A673 (cell line): ENCODE results near the gene VPS35. TPM values are rescaled to one million over a fixed set of nuclear protein-coding genes. Genes with fewer than 3 reads are reported as not detected.

Experiments used
- BruUV-seq: library from RNA; stranded (reverse); fragments of 400-500 nt; replicated peaks from 2 replicates; lab custom pipeline; 2021; lab: Mats Ljungman, UMichigan
- CTCF ChIA-PET: fragments of 300-600 bp; sonication (Branson Sonifier 250); formaldehyde crosslinking; loops from one replicate; lab custom pipeline; 2022; ENCODE audit warnings: antibody characterized with exemption; lab: Charles Lee
- POLR2A ChIA-PET: fragments of 300-600 bp; sonication (Branson Sonifier 250); formaldehyde crosslinking; loops from one replicate; lab custom pipeline; 2022; ENCODE audit warnings: antibody characterized with exemption; ENCODE audit not compliant: low non-redundant PET; lab: Charles Lee
- DNase-seq: peaks from one replicate; pipeline ENCODE4 v3.0.0-alpha.2; 2015; ENCODE audit warnings: low spot score
- H3K27ac ChIP-seq: fragments of 200-600 bp; sonication (generic); 2 replicates; pipeline ENCODE4 v1.5.1; 2016; ENCODE audit warnings: mixed run types, low read depth, mild to moderate bottlenecking, mixed read lengths, antibody characterized with exemption, low read length; ENCODE audit not compliant: poor library complexity, severe bottlenecking
- H3K27me3 ChIP-seq: fragments of 200-600 bp; sonication (generic); replicated peaks from 2 replicates; pipeline ENCODE4 v1.6.1; 2017; ENCODE audit warnings: mixed run types, low read depth, mild to moderate bottlenecking, mixed read lengths, antibody characterized with exemption, low read length; ENCODE audit not compliant: insufficient read depth, poor library complexity
- H3K36me3 ChIP-seq: fragments of 200-600 bp; sonication (generic); 2 replicates; pipeline ENCODE4 v1.6.1; 2016; ENCODE audit warnings: mixed run types, mild to moderate bottlenecking, mixed read lengths, antibody characterized with exemption, low read length; ENCODE audit not compliant: insufficient read depth, poor library complexity, severe bottlenecking
- H3K4me1 ChIP-seq: fragments of 200-600 bp; sonication (generic); 2 replicates; pipeline ENCODE4 v1.6.1; 2017; ENCODE audit warnings: mixed run types, mild to moderate bottlenecking, mixed read lengths, antibody characterized with exemption, low read length; ENCODE audit not compliant: insufficient read depth, poor library complexity, severe bottlenecking
- H3K4me3 ChIP-seq: fragments of 200-600 bp; sonication (generic); 2 replicates; pipeline ENCODE4 v1.5.1; 2016; ENCODE audit warnings: low read depth, mixed run types, mild to moderate bottlenecking, mixed read lengths, low read length; ENCODE audit not compliant: poor library complexity, severe bottlenecking
- H3K9me3 ChIP-seq: fragments of 200-600 bp; sonication (generic); 2 replicates; pipeline ENCODE4 v1.6.1; 2016; ENCODE audit warnings: mixed run types, low read depth, mild to moderate bottlenecking, mixed read lengths, antibody characterized with exemption, low read length; ENCODE audit not compliant: poor library complexity, severe bottlenecking
- EZH2 ChIP-seq: fragments of 200-600 bp; sonication (generic); IDR thresholded peaks from 2 replicates; pipeline ENCODE4 v1.6.1; 2017; ENCODE audit warnings: borderline replicate concordance, low read depth, mild to moderate bottlenecking, mixed read lengths, antibody characterized with exemption, low read length; ENCODE audit not compliant: poor library complexity, severe bottlenecking
- intact Hi-C: fragments of 100-400 bp; cut with micrococcal nuclease; formaldehyde crosslinking; loops from one replicate; pipeline ENCODE4 v1.10.0; 2022; ENCODE audit not compliant: unreplicated experiment
- total RNA-seq: library from RNA; stranded (reverse); gene quantifications from 2 replicates; pipeline ENCODE4 v1.2.3, GENCODE V29; 2021
- TF ChIP-seq, protein P1 (sequence below): fragments of 300-800, 200-600 bp; sonication (generic); conservative IDR thresholded peaks from 2 replicates; pipeline ENCODE4 v1.5.1; 2017; ENCODE audit warnings: low read depth, mild to moderate bottlenecking, antibody characterized with exemption, low read length, moderate library complexity, mixed read lengths

VPS35 gene
- total RNA-seq, 1 experiment from 2014 or later: 99.0 TPM

DNA sequence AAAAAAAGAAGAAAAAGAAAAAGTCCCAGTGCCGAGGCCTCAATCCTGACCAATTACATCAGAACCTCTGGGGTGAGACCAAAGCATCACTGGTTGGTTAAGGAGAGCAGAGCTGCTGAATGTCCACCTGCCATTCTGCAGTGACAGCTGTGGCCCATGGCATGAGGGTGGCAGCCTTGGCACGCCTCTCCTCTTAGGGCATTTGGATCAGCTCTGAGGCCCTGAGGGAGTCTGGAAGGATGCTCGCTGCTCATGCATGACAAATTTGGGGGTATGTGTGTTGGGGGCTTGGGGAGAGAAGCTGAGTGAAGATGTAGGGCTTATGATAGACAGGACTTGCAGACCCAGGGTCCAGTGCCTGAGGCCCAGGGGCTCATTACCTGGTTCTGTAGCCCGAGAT, 32.9 kb upstream of the VPS35 start:
- CTCF ChIA-PET: no interaction called here
- Histone ChIP-seq H3K4me1 (no peaks in the 10 kb centered on the region), H3K9me3 (peaks cover 4% of the 10 kb centered on the region), H3K4me3 (no peak overlapping the region), H3K27me3 (no peaks in the 10 kb centered on the region), H3K36me3 (no peaks in the 10 kb centered on the region), H3K27ac (no peak overlapping the region)
- intact Hi-C loops: no loop called here
- TF ChIP-seq, protein P1, sequence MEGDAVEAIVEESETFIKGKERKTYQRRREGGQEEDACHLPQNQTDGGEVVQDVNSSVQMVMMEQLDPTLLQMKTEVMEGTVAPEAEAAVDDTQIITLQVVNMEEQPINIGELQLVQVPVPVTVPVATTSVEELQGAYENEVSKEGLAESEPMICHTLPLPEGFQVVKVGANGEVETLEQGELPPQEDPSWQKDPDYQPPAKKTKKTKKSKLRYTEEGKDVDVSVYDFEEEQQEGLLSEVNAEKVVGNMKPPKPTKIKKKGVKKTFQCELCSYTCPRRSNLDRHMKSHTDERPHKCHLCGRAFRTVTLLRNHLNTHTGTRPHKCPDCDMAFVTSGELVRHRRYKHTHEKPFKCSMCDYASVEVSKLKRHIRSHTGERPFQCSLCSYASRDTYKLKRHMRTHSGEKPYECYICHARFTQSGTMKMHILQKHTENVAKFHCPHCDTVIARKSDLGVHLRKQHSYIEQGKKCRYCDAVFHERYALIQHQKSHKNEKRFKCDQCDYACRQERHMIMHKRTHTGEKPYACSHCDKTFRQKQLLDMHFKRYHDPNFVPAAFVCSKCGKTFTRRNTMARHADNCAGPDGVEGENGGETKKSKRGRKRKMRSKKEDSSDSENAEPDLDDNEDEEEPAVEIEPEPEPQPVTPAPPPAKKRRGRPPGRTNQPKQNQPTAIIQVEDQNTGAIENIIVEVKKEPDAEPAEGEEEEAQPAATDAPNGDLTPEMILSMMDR: no peak
- no peak for TF ChIP-seq EZH2
- BruUV-seq: no TSS peak
- no peak for DNase-seq
- POLR2A ChIA-PET: interaction anchor here (0.5 kb wide), 1 partner anchor 114 kb away, joined by 3 read pairs; no protein-coding TSS in a partner anchor

DNA sequence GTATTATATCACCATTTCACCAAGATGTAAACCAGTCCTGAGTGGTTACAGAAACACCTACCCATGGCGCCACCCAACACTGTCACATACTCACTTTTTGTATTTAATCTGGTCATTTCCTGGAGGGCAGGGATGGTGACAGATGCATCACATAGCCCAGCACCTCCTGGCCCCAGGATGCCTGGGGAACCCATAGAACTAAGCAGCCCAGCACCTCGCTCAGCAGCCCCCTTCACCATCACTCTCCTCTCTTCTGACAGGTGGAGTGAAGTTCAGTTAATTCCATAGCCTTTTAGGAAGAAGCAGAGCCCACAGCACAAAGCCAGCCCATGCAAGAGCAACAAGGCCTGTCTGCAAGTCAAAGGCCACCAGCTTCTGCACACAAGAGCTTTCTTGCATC, 31.6 kb upstream of the VPS35 start:
- no peaks in the 10 kb centered on the region for H3K27me3 ChIP-seq
- no peak for DNase-seq
- no peaks in the 10 kb centered on the region for H3K4me1 ChIP-seq
- POLR2A ChIA-PET: no interaction called here
- intact Hi-C loops: no loop called here
- H3K27ac ChIP-seq: no peak overlapping the region
- no peak overlapping the region for H3K4me3 ChIP-seq
- TF ChIP-seq EZH2: no peak
- TF ChIP-seq, protein P1: no peak
- CTCF ChIA-PET: no interaction called here
- H3K36me3 ChIP-seq: no peaks in the 10 kb centered on the region
- peaks cover 4% of the 10 kb centered on the region for H3K9me3 ChIP-seq
- BruUV-seq: no TSS peak

DNA sequence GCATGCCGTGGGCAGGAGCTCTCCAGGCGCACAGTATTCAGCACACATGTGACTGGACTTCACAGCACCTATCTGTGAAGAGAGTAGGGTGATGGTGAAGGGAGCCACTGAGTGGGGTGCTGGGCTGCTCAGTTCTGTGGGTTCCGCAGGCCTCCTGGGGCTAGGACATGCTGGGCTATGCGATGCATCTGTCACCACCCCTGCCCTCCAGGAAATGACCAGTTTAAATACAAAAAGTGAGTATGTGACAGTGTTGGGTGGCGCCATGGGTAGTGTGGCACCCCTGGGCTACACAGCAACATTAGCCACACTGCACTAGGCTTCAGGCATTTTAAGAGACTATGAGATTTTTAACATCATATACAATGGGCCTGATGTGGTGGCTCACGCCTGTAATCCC, 30.6 kb upstream of the VPS35 start:
- intact Hi-C loops: no loop called here
- ChIA-PET POLR2A (interaction anchor here (0.7 kb wide), 1 partner anchor 24 kb away, joined by 3 read pairs; no protein-coding TSS in a partner anchor), CTCF (no interaction called here)
- DNase-seq: no peak
- Histone ChIP-seq H3K36me3 (no peaks in the 10 kb centered on the region), H3K4me1 (no peaks in the 10 kb centered on the region), H3K9me3 (no peaks in the 10 kb centered on the region), H3K27ac (no peak overlapping the region), H3K27me3 (no peaks in the 10 kb centered on the region), H3K4me3 (no peak overlapping the region)
- TF ChIP-seq EZH2: no peak
- TF ChIP-seq, protein P1: no peak
- no TSS peak for BruUV-seq
